Coronary artery (tissue), 2 donors: ENCODE results near the gene OPCML.

ENCODE experiments used
- DNase-seq: peaks from one replicate; pipeline ENCODE4 v3.0.0-alpha.2; 2017; ENCODE audit warnings: low spot score
- H3K27ac ChIP-seq, 2 donors: fragments of 200-600 bp; sonication (generic); one replicate each; pipeline ENCODE4 v1.5.1; 2016 to 2019
- H3K4me3 ChIP-seq: fragments of 200-600 bp; sonication (generic); 2 replicates; pipeline ENCODE4 v1.5.1; 2016; ENCODE audit warnings: mild to moderate bottlenecking, moderate library complexity
- CTCF ChIP-seq: fragments of 200-600 bp; sonication (generic); IDR thresholded peaks from one replicate; pipeline ENCODE4 v1.5.1; 2019; ENCODE audit warnings: antibody characterized with exemption

The OPCML gene

GRCh38 chr11:133323354-133323753 lies 208.9 kb downstream of the OPCML start:
- Histone ChIP-seq H3K4me3 (no peak overlapping the region), H3K27ac (no peak overlapping the region)
- DNase-seq = no peak
- no peak for TF ChIP-seq CTCF

GRCh38 chr11:133318221-133318620 lies 214.1 kb downstream of the OPCML start:
- no peak for DNase-seq
- no peak for TF ChIP-seq CTCF
- H3K4me3 ChIP-seq = no peak overlapping the region

GRCh38 chr11:133311230-133311629 lies 221.1 kb downstream of the OPCML start:
- no peak for TF ChIP-seq CTCF
- DNase-seq = no peak
- Histone ChIP-seq H3K27ac (no peak overlapping the region), H3K4me3 (no peak overlapping the region)

More at GRCh38 chr11:133318221-133318620, 214.1 kb downstream of the OPCML start:
- no peak overlapping the region for H3K27ac ChIP-seq

- H3K27ac ChIP-seq = no peak overlapping the region
- TF ChIP-seq CTCF = no peak
- no peak for DNase-seq
- no peak overlapping the region for H3K4me3 ChIP-seq
These were observed 226.3 kb downstream of the OPCML start for GRCh38 chr11:133306019-133306418.

GRCh38 chr11:133305208-133305956 lies 226.9 kb downstream of the OPCML start:
- no peak for TF ChIP-seq CTCF
- DNase-seq = no peak
- no peak overlapping the region for H3K4me3 ChIP-seq
- no peak overlapping the region for H3K27ac ChIP-seq

- no peak overlapping the region for H3K27ac ChIP-seq
- no peak overlapping the region for H3K4me3 ChIP-seq
- DNase-seq = no peak
- TF ChIP-seq CTCF = no peak
These were observed 229.0 kb downstream of the OPCML start for GRCh38 chr11:133303262-133303661.

- Histone ChIP-seq H3K27ac (no peak overlapping the region), H3K4me3 (no peak overlapping the region)
- DNase-seq = no peak
- TF ChIP-seq CTCF = no peak
These were observed 230.2 kb downstream of the OPCML start for GRCh38 chr11:133302056-133302455.
